Adrenal gland (tissue), 5 donors: Measurements from ENCODE around the gene CTNND2.

ENCODE experiments used
- CTCF ChIP-seq, 6 experiments: fragments of 450-650 bp in 4 of 6; fragments of 200-600 bp in 2 of 6; sonication (generic) in 1 of 6; IDR thresholded peaks; 1 replicate in 5 of 6; 2 replicates in 1 of 6; pipeline versions ENCODE4 v1.5.1 to v1.8.0; 2016 to 2021; ENCODE audit warnings: antibody characterized with exemption in 6 of 6, mild to moderate bottlenecking in 2 of 6, moderate library complexity in 1 of 6
- POLR2A ChIP-seq, 2 donors: fragments of 450-650 bp; IDR thresholded peaks; one replicate each; pipeline ENCODE4 v1.6.1; 2017; ENCODE audit warnings: antibody characterized with exemption in 2 of 2, mild to moderate bottlenecking in 2 of 2, moderate library complexity in 1 of 2
- donor health status: DM: no; HTN: no; CAD: no.

GRCh38 chr5:11054014-11054413 is 850.2 kb downstream of the CTNND2 start:
- TF ChIP-seq CTCF (IDR thresholded peaks at IDR 0.05): no peak
- TF ChIP-seq POLR2A (IDR thresholded peaks at IDR 0.05): no peak
